Glutamatergic neuron (in vitro differentiated cells): ENCODE results near the gene PIGP. TPM values are rescaled to one million over a fixed set of nuclear protein-coding genes. Genes with fewer than 3 reads are reported as not detected.

Experiments used
- DNase-seq: peaks from one replicate; pipeline ENCODE4 v3.0.0; 2022
- H3K27ac Mint-ChIP-seq: one replicate; pipeline ENCODE4 v1.8.0; 2020; ENCODE audit warnings: mild to moderate bottlenecking, mixed read lengths, inconsistent platforms; ENCODE audit not compliant: unreplicated experiment
- H3K27me3 Mint-ChIP-seq: one replicate; pipeline ENCODE4 v1.8.0; 2020; ENCODE audit warnings: mild to moderate bottlenecking, moderate library complexity, mixed read lengths, inconsistent platforms; ENCODE audit not compliant: unreplicated experiment
- H3K36me3 Mint-ChIP-seq: one replicate; pipeline ENCODE4 v1.8.0; 2020; ENCODE audit warnings: mild to moderate bottlenecking, mixed read lengths, inconsistent platforms; ENCODE audit not compliant: unreplicated experiment
- H3K4me1 Mint-ChIP-seq: one replicate; pipeline ENCODE4 v1.8.0; 2020; ENCODE audit warnings: mild to moderate bottlenecking, low read depth, mixed read lengths, inconsistent platforms; ENCODE audit not compliant: unreplicated experiment
- H3K4me3 Mint-ChIP-seq: one replicate; pipeline ENCODE4 v1.8.0; 2020; ENCODE audit warnings: mild to moderate bottlenecking, mixed read lengths, inconsistent platforms; ENCODE audit not compliant: unreplicated experiment
- H3K9me3 Mint-ChIP-seq: one replicate; pipeline ENCODE4 v1.8.0; 2020; ENCODE audit warnings: mild to moderate bottlenecking, moderate library complexity, mixed read lengths, inconsistent platforms; ENCODE audit not compliant: unreplicated experiment
- total RNA-seq: library from RNA; stranded (reverse); fragmentation: NEBNext Ultra II Directional; extraction: Animal tissue kit (Norgen Biotek cat#: 25700); gene quantifications from one replicate; pipeline ENCODE4 v1.2.1, GENCODE V29; 2021; ENCODE audit not compliant: unreplicated experiment
- TF ChIP-seq, protein P1 (sequence below): fragments of 200-600 bp; sonication (generic); IDR thresholded peaks from one replicate; pipeline ENCODE4 v1.5.0; 2021; ENCODE audit not compliant: partially characterized antibody, unreplicated experiment

Gene PIGP
- total RNA-seq, 1 donor from 2014 or later, result 17.6 TPM

DNA sequence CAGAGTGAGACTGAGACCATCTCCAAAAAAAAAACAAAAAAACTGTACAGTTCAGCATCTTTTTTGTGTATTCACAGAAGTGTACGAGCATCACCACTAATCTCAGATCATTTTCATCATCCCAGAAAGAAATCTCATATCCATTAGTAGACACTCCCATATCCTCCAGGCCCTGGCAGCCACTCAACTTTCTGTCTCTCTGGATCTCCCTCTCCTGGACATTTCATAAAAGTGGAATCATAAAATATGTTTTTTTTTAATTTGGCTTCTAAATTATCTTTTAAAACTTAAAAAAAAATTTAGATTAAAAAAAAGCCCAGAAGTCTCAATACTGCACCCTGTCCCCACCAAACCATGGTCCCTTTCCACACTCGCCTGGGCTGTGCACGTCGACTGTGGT lies 44.3 kb downstream of the PIGP start:
- TF ChIP-seq, protein P1, sequence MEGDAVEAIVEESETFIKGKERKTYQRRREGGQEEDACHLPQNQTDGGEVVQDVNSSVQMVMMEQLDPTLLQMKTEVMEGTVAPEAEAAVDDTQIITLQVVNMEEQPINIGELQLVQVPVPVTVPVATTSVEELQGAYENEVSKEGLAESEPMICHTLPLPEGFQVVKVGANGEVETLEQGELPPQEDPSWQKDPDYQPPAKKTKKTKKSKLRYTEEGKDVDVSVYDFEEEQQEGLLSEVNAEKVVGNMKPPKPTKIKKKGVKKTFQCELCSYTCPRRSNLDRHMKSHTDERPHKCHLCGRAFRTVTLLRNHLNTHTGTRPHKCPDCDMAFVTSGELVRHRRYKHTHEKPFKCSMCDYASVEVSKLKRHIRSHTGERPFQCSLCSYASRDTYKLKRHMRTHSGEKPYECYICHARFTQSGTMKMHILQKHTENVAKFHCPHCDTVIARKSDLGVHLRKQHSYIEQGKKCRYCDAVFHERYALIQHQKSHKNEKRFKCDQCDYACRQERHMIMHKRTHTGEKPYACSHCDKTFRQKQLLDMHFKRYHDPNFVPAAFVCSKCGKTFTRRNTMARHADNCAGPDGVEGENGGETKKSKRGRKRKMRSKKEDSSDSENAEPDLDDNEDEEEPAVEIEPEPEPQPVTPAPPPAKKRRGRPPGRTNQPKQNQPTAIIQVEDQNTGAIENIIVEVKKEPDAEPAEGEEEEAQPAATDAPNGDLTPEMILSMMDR, result no peak
- Mint-ChIP-seq H3K4me1 (no peaks in the 10 kb centered on the region), H3K36me3 (peaks cover 2% of the 10 kb centered on the region), H3K27me3 (peaks cover 2% of the 10 kb centered on the region), H3K9me3 (peaks cover 2% of the 10 kb centered on the region), H3K27ac (no peak overlapping the region), H3K4me3 (no peak overlapping the region)
- no peak for DNase-seq

DNA sequence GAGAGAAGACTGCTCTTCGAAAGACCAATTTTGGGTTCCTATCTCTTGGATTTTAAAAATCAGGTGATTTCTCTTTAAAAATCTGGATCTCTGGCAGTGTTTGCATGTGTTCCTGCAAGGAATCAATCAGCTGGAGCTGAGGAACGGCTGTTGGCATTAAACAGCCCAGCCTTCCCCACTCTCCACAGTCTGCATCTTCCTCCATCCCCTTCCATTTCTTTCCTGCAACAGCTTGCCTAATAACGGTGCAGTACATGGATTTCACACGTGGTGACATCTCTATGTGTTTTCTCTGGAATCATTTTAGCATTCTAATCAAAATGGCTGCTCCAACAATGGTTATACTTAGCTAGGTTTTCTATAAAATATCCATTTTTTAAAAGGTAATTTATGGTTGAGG lies 46.4 kb downstream of the PIGP start:
- H3K36me3 Mint-ChIP-seq, result peaks cover 6% of the 10 kb centered on the region
- H3K27ac Mint-ChIP-seq, result no peak overlapping the region
- no peaks in the 10 kb centered on the region for H3K4me1 Mint-ChIP-seq
- TF ChIP-seq, protein P1, result no peak
- H3K9me3 Mint-ChIP-seq, result peaks cover 2% of the 10 kb centered on the region
- no peak for DNase-seq
- H3K27me3 Mint-ChIP-seq, result peaks cover 5% of the 10 kb centered on the region
- H3K4me3 Mint-ChIP-seq, result no peak overlapping the region

DNA sequence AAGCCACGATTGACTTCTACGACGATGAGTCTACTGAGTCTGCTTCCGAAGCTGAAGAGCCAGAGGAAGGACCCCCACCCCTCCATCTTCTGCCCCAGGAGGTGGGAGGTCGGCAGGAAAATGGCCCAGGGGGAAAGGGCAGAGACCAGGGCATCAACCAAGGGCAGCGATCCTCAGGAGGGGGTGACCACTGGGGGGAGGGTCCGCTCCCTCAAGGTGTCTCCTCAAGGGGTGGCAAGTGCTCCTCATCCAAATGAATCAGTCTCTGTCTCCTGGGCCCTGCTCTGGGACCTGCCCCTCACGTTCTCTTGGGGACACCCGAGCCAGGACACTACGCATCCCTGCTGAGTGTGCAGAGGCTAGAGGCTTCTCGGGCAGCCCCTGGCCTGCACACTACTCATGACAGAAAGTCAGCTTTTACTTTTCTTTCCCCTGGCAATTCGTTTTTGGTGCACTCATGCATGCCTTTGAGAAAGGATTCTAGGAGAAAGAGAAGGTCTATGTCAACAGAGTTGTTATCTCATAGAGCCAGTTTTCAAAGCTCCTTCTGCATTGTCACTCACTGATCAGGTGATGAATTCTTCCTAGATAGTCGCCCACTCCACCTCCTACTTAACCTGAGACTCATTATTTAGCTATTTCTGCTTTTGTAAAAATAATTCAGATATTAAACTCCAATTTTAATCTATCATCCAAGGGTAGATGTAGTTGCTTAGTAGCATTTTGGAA lies 54.8 kb downstream of the PIGP start:
- no peaks in the 10 kb centered on the region for H3K36me3 Mint-ChIP-seq
- DNase-seq, result no peak
- no peak overlapping the region for H3K27ac Mint-ChIP-seq
- TF ChIP-seq, protein P1, result no peak
- H3K9me3 Mint-ChIP-seq, result peaks cover 2% of the 10 kb centered on the region
- no peaks in the 10 kb centered on the region for H3K27me3 Mint-ChIP-seq
- no peaks in the 10 kb centered on the region for H3K4me1 Mint-ChIP-seq
- no peak overlapping the region for H3K4me3 Mint-ChIP-seq

Other genes starting within 250 kb of the PIGP start
- 15.9 TPM for gene HLCS, start 106.4 kb downstream of the PIGP start, total RNA-seq
- not detected for gene RIPPLY3, start 66.4 kb downstream of the PIGP start, total RNA-seq
- 235 TPM for gene TTC3, start 183 bp upstream of the PIGP start, total RNA-seq
- 60.3 TPM for gene VPS26C, start 194.3 kb upstream of the PIGP start, total RNA-seq